Ecto neural progenitor cell (in vitro differentiated cells): ENCODE measurements around the gene CACNA2D2.

Source experiments
- DNase-seq: peaks from one replicate; pipeline ENCODE4 v3.0.0-alpha.2; 2018; ENCODE audit warnings: low spot score

CACNA2D2 gene

DNA sequence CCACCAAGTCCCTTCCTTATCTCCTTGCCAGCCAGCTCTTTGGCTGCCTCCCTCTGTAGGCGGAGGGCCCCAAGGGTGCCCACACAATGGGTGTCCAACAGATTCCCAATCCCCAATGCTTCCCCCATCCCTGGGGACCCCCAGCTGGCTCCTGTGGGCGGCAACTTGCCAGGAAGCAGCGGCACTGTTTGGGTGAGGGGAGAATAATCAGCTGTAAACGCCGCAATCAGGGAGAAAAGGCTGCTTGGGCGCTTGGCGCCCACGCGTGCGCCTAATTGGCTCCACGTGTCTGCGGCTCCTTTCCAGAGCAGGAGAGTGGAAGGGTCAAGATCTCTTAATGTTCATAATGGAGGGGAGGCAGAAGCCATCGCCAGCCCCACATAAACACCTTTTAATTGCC, 76.2 kb downstream of the CACNA2D2 start:
- no peak for DNase-seq

- no peak for DNase-seq
Observed at GRCh38 chr3:50425911-50426310, 77.5 kb downstream of the CACNA2D2 start.

DNA sequence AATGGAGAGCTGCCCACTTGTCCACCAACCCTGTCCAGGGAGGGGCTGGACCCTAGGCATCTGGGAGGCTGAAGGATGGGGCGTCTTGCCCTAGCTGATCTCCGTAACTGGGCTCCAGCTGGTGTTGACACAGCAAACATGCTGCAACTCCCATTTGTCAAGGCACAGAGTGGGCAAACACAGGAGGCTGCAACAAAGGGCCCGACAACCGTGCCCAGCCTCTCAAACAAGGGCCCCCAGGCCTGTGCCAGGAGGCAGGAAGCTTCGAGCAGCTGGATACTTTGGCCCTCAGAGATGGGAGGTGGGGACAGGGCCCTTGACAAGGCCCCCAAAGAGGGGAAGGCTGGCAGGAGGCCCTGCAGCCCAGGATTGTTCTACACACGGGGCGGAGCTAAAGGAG, 79.9 kb downstream of the CACNA2D2 start:
- DNase-seq, result no peak

DNA sequence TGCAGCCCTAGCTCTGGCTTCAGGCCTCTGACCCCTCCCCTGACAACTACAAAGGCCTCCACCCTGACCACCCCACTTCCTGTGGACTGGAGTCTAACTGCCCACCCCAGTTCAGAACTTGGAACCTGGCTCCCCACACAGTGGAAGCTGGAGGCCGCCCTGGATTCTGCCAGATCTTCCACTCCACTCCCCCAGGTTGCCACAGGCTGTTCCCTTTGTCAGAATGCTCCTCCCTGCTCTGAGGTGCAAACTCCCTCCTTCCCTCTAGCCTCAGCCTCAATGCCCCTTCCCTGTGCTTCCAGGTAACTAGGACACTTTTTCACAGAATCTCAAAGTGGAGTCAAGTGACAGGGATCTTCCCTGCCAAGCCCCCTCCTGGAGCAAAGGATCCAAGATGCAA, 81.3 kb downstream of the CACNA2D2 start:
- DNase-seq, result no peak

GRCh38 chr3:50419595-50420370, 83.7 kb downstream of the CACNA2D2 start:
- no peak for DNase-seq

- DNase-seq, result no peak
Observed at GRCh38 chr3:50418850-50419249, 84.6 kb downstream of the CACNA2D2 start.

DNA sequence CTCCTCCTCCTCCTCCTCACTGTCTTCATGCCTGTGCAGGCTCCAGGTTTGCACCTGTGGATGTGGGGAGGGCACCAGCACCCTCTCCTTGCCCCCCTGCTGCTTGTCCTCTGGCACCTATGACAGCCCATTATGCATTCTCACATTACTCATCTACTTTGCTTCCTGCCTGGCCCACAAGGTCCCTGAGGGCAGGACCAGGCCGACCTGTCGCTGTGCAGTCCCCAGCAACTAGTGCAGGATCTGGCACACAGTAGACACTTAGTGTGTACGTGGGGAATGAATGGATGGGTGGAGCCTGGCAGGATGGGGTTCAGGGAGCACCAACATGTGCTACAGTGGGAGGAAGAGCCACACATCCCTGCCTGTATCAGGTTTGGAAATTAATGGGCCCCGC, 85.8 kb downstream of the CACNA2D2 start:
- no peak for DNase-seq

- DNase-seq, result no peak
Observed at GRCh38 chr3:50416736-50417636, 86.4 kb downstream of the CACNA2D2 start.

DNA sequence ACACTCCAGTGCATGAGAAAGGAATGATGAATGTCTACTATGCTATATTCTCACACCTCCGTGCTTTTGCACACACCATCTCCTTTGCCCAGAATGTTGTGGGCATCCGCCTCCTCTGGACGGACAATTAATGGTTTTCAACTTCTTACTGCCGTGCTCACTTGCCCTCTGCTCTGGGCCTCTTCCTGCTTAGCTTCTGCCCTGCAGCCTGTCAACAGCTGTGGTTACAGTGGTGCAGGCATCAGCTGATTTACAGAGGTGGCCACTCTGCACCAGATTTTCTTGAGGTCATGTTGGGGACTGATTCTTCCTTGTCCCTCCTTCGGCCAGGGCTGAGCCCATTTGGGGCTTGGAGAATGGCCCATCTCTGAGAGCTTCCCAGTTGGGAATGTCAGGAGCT, 87.6 kb downstream of the CACNA2D2 start:
- no peak for DNase-seq

DNA sequence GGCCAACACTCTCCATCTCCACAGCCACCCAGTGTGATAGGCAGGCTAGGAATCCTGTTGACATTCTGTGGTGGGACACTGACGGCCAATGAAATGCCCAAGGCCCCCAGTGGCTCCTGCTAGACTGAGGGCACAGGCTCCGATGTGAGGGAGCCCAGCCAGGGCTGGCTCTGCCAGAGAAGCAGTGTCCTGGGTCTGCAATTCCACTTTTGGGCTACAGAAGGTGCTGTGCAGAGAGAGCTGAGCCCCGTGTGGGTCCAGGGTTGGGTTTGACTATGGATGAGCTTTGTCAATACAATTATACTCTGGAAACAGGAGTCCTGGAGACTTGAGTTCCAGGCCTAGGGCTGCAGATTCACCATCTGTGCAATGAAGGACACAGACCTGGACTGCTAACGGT, 88.4 kb downstream of the CACNA2D2 start:
- DNase-seq, result no peak

GRCh38 chr3:50414616-50415015, 88.8 kb downstream of the CACNA2D2 start:
- DNase-seq, result no peak

GRCh38 chr3:50412231-50412754, 91.1 kb downstream of the CACNA2D2 start:
- no peak for DNase-seq

GRCh38 chr3:50411229-50411628, 92.2 kb downstream of the CACNA2D2 start:
- DNase-seq, result no peak

DNA sequence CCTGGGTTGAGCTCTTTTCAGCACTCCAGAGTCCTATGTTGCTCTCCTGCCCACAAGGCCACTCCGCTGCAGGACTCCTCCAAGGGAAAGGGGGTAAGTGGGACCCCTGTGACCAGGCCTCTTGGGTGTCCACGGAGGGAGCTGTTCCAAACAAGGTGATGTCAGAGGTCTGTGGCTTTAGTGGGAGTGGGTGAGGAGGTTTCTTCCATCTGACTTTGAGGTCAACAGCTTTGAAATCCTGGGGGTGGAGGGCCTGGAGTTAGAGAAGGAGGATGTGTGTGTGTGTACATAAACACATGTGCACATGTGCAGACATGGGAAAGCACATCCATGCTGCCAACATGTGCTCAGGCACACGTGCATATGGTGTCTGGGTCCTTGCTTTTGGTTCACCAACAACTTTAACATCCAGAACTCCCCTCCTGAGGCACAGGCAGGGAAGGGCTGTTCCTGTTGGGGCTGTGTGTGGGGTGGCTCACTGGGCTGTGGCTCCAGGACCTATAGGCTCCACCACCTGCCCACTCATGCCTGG, 92.8 kb downstream of the CACNA2D2 start:
- no peak for DNase-seq

GRCh38 chr3:50410185-50410584, 93.2 kb downstream of the CACNA2D2 start:
- no peak for DNase-seq

GRCh38 chr3:50408443-50408944, 94.9 kb downstream of the CACNA2D2 start:
- no peak for DNase-seq

DNA sequence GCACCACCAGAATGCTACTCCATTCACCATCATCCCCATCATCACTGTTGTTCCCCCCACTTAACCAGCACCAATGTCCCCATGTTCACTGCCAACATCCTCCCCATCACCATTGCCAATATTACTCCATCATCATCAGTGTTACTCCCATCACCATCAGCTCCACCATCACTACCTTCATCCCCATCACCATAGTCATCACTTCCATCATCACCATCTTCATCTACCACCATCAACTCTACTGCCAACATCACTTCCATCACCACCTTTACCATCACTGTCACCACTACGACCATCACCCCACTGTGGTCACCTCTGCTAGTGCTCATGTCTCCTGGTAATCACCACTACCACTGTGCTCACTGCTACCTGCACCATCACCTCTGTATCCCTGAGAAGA, 96.9 kb downstream of the CACNA2D2 start:
- DNase-seq, result no peak

DNA sequence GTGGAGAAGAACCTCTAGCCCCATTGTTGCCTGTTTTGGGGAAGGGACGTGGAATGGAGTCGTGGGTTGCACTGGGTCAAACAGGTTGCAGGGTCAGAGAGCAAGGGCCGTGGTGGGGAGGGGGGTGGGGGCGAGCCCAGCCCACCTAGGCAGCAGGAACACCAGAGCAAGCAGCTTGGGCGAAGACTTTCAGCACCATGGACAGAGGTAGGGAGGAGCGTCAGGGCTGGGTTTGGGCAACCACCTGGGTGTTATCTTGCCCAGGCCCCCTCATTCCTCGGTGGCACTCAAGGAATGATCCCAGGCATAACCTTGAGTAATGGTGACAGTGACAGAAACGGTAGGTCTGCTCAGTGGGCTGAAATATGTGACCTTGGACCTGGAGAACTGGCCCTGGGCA, 98.2 kb downstream of the CACNA2D2 start:
- peak; percentile 73 for DNase-seq

DNA sequence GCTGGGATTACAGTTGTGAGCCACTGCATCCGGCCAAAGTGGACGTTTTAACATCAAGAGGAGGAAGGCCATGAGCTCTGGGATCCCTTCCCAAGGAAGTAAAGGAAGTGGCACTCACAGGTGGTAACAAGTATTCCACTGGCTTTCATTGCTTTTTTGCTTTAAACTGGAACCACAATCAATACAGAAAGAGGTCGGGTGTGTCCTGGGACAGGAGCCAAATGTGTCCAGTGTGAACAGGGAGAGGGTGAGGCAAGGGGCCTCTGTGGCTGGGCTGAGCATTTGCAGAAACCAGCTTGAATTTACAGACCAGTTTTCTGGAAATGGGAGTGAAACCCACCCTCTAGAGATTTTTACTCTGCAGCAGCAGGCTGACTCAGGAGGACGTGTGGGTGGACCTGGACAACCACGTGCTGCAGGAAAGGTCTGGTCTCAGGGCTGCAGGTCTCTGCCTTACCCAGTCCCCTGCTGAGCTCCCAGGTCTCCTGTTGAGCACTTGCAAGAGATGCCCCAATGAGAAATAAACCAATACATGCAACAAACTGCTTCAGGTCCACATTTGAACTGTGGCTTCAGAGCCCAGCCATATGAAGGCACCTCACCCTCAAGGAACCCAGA, 101.3 kb downstream of the CACNA2D2 start:
- no peak for DNase-seq

GRCh38 chr3:50396502-50396901, 106.9 kb downstream of the CACNA2D2 start:
- DNase-seq, result no peak

DNA sequence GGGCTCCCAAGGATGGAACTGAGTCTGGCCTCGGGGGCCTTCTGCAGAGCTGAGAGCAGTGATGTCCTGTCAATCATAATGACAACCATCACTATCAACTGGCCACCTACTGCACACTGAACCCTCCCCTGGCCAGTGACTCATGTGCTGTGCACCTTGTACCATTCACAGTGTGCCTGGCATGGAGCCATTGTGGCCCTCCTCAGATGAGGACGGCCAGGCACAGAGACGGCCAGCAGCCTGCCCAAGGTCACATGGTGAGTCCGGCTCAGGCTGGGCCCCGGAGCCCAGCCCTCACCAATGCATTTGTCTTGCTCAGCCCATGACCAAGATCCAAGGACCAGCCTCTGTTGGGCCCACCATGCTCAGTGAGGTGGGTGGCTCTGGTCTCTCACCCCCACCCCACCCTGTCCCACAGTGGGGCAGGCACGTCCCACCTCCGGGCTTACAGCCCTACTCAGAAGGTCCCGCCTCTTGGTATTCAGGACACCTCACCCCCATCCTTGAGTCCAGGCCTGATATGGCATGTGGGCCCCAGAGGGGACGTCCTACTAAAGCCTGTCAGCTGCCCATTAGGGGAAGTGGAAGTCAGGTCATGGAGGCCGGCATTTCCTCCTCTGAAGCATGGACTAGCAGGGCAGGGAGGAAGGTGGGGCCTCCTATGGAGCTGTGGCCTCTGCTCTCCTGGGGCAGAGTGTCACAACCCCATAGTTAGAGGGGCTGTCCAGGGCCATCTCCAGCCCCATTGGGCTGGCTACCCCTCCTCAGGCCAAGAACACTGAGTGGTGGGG, 108.2 kb downstream of the CACNA2D2 start:
- no peak for DNase-seq
